ENCODE measurements around the gene P2RY6. TPM values are rescaled to one million over a fixed set of nuclear protein-coding genes. Genes with fewer than 3 reads are reported as not detected.

The P2RY6 gene
- total RNA-seq, 4 donors from 2014 or later, result 0.78 to 2.8 (median 1.1) TPM; not detected in 1

- TF ChIP-seq, protein P1, sequence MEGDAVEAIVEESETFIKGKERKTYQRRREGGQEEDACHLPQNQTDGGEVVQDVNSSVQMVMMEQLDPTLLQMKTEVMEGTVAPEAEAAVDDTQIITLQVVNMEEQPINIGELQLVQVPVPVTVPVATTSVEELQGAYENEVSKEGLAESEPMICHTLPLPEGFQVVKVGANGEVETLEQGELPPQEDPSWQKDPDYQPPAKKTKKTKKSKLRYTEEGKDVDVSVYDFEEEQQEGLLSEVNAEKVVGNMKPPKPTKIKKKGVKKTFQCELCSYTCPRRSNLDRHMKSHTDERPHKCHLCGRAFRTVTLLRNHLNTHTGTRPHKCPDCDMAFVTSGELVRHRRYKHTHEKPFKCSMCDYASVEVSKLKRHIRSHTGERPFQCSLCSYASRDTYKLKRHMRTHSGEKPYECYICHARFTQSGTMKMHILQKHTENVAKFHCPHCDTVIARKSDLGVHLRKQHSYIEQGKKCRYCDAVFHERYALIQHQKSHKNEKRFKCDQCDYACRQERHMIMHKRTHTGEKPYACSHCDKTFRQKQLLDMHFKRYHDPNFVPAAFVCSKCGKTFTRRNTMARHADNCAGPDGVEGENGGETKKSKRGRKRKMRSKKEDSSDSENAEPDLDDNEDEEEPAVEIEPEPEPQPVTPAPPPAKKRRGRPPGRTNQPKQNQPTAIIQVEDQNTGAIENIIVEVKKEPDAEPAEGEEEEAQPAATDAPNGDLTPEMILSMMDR (IDR thresholded peaks at IDR 0.05 in 4 of 5, conservative IDR thresholded peaks at IDR 0.05 in 1 of 5), result no peak
- TF ChIP-seq POLR2A (IDR thresholded peaks at IDR 0.05), result no peak
- Histone ChIP-seq H3K27me3 (no peaks in the 10 kb centered on the region), H3K4me1 (peaks cover 26 to 29% of the 10 kb centered on the region in 2 donors), H3K9me3 (no peaks in the 10 kb centered on the region), H3K4me3 (no peak overlapping the region), H3K27ac (no peak overlapping the region), H3K36me3 (no peaks in the 10 kb centered on the region)
- peak in 1 of 2 donors; percentile 7 for DNase-seq
- intact Hi-C loops (cut with DNase I; ENCODE audit: low total_unique reads) (loop anchor here (5.0 kb wide), 1 partner anchor 37 kb away; no protein-coding TSS in a partner anchor), in situ Hi-C loops (cut with MboI; ENCODE audit: low sequenced_read_pairs in 4 of 4) (loop anchor here (5.0 kb wide), 2 partner anchors 57 to 62 kb away; no protein-coding TSS in a partner anchor)
- no peak for ATAC-seq
Measured at GRCh38 chr11:73244589-73245240, 27.4 kb upstream of the P2RY6 start.

DNA sequence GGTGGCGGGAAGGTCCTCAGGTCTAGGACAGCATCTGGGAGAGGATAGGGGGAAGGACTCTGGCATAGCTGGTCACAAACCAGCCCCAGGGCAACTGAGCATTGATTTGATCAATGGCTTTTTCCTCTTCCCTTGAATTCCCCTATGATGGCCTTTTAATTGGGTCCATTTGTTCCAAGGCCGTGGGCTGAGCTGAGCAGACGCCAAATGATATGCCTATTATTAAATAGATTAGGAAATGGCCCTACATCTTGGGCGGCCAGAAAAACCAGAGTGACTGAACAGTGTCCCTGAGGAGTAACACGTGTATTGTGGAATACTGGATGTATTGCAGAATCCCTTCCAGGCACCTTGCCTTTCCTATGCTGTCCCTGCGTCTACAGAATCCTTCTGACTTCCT lies 26.7 kb upstream of the P2RY6 start:
- no peak for DNase-seq
- no peak overlapping the region for H3K27ac ChIP-seq
- H3K4me3 ChIP-seq, result no peak overlapping the region
- intact Hi-C loops (cut with DNase I; ENCODE audit: low total_unique reads), result no loop called here
- no peaks in the 10 kb centered on the region for H3K36me3 ChIP-seq
- no peak for ATAC-seq
- no peaks in the 10 kb centered on the region for H3K9me3 ChIP-seq
- no peaks in the 10 kb centered on the region for H3K27me3 ChIP-seq
- peaks cover 20 to 22% of the 10 kb centered on the region in 2 donors for H3K4me1 ChIP-seq
- TF ChIP-seq, protein P1 (IDR thresholded peaks at IDR 0.05 in 4 of 5, conservative IDR thresholded peaks at IDR 0.05 in 1 of 5), result no peak
- TF ChIP-seq POLR2A (IDR thresholded peaks at IDR 0.05), result no peak
- in situ Hi-C loops (cut with MboI; ENCODE audit: low sequenced_read_pairs in 4 of 4), result loop anchor here in 1 of 4 donors (5.0 kb wide), 1 partner anchor 58 kb away; no protein-coding TSS in a partner anchor

- H3K27ac ChIP-seq, result no peak overlapping the region
- no peaks in the 10 kb centered on the region for H3K36me3 ChIP-seq
- TF ChIP-seq POLR2A (IDR thresholded peaks at IDR 0.05), result no peak
- TF ChIP-seq, protein P1 (IDR thresholded peaks at IDR 0.05 in 4 of 5, conservative IDR thresholded peaks at IDR 0.05 in 1 of 5), result no peak
- H3K4me3 ChIP-seq, result no peak overlapping the region
- in situ Hi-C loops (cut with MboI; ENCODE audit: low sequenced_read_pairs in 4 of 4) (loop anchor here in 1 of 4 donors (5.0 kb wide), 1 partner anchor 59 kb away; no protein-coding TSS in a partner anchor), intact Hi-C loops (cut with DNase I; ENCODE audit: low total_unique reads) (no loop called here)
- no peak for ATAC-seq
- H3K4me1 ChIP-seq, result peaks cover 14 to 16% of the 10 kb centered on the region in 2 donors
- no peak for DNase-seq
- no peaks in the 10 kb centered on the region for H3K9me3 ChIP-seq
- H3K27me3 ChIP-seq, result no peaks in the 10 kb centered on the region
Measured at GRCh38 chr11:73246303-73246702, 25.8 kb upstream of the P2RY6 start.

- peak in 1 of 2 donors; percentile 6 for DNase-seq
- intact Hi-C loops (cut with DNase I; ENCODE audit: low total_unique reads) (no loop called here), in situ Hi-C loops (cut with MboI; ENCODE audit: low sequenced_read_pairs in 4 of 4) (loop anchor here in 1 of 4 donors (5.0 kb wide), 1 partner anchor 61 kb away; no protein-coding TSS in a partner anchor)
- no peak for ATAC-seq
- no peaks in the 10 kb centered on the region for H3K9me3 ChIP-seq
- H3K4me1 ChIP-seq, result peaks cover 0 to 5% of the 10 kb centered on the region in 2 donors
- no peak overlapping the region for H3K4me3 ChIP-seq
- TF ChIP-seq, protein P1 (IDR thresholded peaks at IDR 0.05 in 4 of 5, conservative IDR thresholded peaks at IDR 0.05 in 1 of 5), result no peak
- TF ChIP-seq POLR2A (IDR thresholded peaks at IDR 0.05), result no peak
- no peaks in the 10 kb centered on the region for H3K27me3 ChIP-seq
- no peaks in the 10 kb centered on the region for H3K36me3 ChIP-seq
- peak overlapping the region; percentile 19 to 67 (median 55) for H3K27ac ChIP-seq
Measured at GRCh38 chr11:73248526-73249185, 23.5 kb upstream of the P2RY6 start.
